Smooth muscle cell (in vitro differentiated cells): Measurements from ENCODE around the gene NDRG2. TPM values are rescaled to one million over a fixed set of nuclear protein-coding genes. Genes with fewer than 3 reads are reported as not detected.

ENCODE experiments used
- DNase-seq: peaks from one replicate; lab custom pipeline; 2025; ENCODE audit not compliant: unreplicated experiment; lab: John Stamatoyannopoulos, UW
- H2AFZ ChIP-seq: fragments of 200-600 bp; sonication (generic); 2 replicates; pipeline ENCODE4 v1.6.0; 2016; ENCODE audit warnings: antibody characterized with exemption, low read depth, mild to moderate bottlenecking
- H3F3A ChIP-seq: fragments of 200-600 bp; sonication (generic); 2 replicates; pipeline ENCODE4 v1.6.0; 2017; ENCODE audit warnings: antibody characterized with exemption, low read depth
- H3K27ac ChIP-seq: fragments of 200-600 bp; sonication (generic); 2 replicates; pipeline ENCODE4 v1.5.1; 2016; ENCODE audit warnings: low read depth, mild to moderate bottlenecking
- H3K27me3 ChIP-seq: fragments of 200-600 bp; sonication (generic); 2 replicates; pipeline ENCODE4 v1.6.1; 2016; ENCODE audit warnings: low read depth, mild to moderate bottlenecking
- H3K36me3 ChIP-seq: fragments of 200-600 bp; sonication (generic); 2 replicates; pipeline ENCODE4 v1.5.1; 2016; ENCODE audit warnings: low read depth
- H3K4me1 ChIP-seq: fragments of 200-600 bp; sonication (generic); 2 replicates; pipeline ENCODE4 v1.5.1; 2016; ENCODE audit warnings: low read depth
- H3K4me2 ChIP-seq: fragments of 200-600 bp; sonication (generic); 2 replicates; pipeline ENCODE4 v1.6.0; 2016; ENCODE audit warnings: mild to moderate bottlenecking
- H3K4me3 ChIP-seq: fragments of 200-600 bp; sonication (generic); 2 replicates; pipeline ENCODE4 v1.5.1; 2016; ENCODE audit warnings: mild to moderate bottlenecking
- H3K79me2 ChIP-seq: fragments of 200-600 bp; sonication (generic); 2 replicates; pipeline ENCODE4 v1.6.0; 2016; ENCODE audit warnings: low read depth, mild to moderate bottlenecking
- H3K9ac ChIP-seq: fragments of 200-600 bp; sonication (generic); 2 replicates; pipeline ENCODE4 v1.6.0; 2016; ENCODE audit warnings: low read depth
- H3K9me3 ChIP-seq: fragments of 200-600 bp; sonication (generic); replicated peaks from 2 replicates; pipeline ENCODE4 v1.5.1; 2016; ENCODE audit warnings: low read depth
- H4K20me1 ChIP-seq: fragments of 200-600 bp; sonication (generic); 2 replicates; pipeline ENCODE4 v1.6.0; 2016; ENCODE audit warnings: low read depth
- WGBS: methylation state at CpG from one replicate; pipeline ENCODE4 v1.1.7; 2016; ENCODE audit warnings: low lambda C conversion rate; 5-methylcytosine and 5-hydroxymethylcytosine counted together
- polyA plus RNA-seq: library from polyadenylated mRNA; unstranded; fragments of >200 nt; fragmentation: Nextera tagmentation; extraction: Ambion mirVana; gene quantifications from 2 replicates; pipeline ENCODE4 v1.2.1, GENCODE V29; 2016
- total RNA-seq: library from RNA; depleted of rRNA; stranded (reverse); fragments of >200 nt; gene quantifications from 2 replicates; pipeline ENCODE4 v1.2.3, GENCODE V29; 2014
- TF ChIP-seq, protein P1 (sequence below): fragments of 200-600 bp; sonication (generic); IDR thresholded peaks from 2 replicates; pipeline ENCODE4 v1.5.1; 2017; ENCODE audit warnings: borderline replicate concordance, mild to moderate bottlenecking, antibody characterized with exemption; ENCODE audit not compliant: insufficient read depth, poor library complexity, severe bottlenecking

Gene NDRG2
- total and polyA plus RNA-seq, 2 experiments from 2014 or later: 31.1 to 48.4 TPM

GRCh38 chr14:21018286-21018685, 6.6 kb downstream of the NDRG2 start:
- Histone ChIP-seq H3K27me3 (no peaks in the 10 kb centered on the region), H3K4me2 (no peak overlapping the region), H3K36me3 (no peaks in the 10 kb centered on the region), H4K20me1 (peaks cover 3% of the 10 kb centered on the region), H2AFZ (no peak overlapping the region), H3K9ac (no peak overlapping the region), H3K27ac (no peak overlapping the region), H3K4me1 (no peaks in the 10 kb centered on the region), H3K4me3 (no peak overlapping the region), H3F3A (peaks cover 4% of the 10 kb centered on the region), H3K9me3 (no peaks in the 10 kb centered on the region), H3K79me2 (no peaks in the 10 kb centered on the region)
- TF ChIP-seq, protein P1, sequence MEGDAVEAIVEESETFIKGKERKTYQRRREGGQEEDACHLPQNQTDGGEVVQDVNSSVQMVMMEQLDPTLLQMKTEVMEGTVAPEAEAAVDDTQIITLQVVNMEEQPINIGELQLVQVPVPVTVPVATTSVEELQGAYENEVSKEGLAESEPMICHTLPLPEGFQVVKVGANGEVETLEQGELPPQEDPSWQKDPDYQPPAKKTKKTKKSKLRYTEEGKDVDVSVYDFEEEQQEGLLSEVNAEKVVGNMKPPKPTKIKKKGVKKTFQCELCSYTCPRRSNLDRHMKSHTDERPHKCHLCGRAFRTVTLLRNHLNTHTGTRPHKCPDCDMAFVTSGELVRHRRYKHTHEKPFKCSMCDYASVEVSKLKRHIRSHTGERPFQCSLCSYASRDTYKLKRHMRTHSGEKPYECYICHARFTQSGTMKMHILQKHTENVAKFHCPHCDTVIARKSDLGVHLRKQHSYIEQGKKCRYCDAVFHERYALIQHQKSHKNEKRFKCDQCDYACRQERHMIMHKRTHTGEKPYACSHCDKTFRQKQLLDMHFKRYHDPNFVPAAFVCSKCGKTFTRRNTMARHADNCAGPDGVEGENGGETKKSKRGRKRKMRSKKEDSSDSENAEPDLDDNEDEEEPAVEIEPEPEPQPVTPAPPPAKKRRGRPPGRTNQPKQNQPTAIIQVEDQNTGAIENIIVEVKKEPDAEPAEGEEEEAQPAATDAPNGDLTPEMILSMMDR: no peak
- DNase-seq: no peak
- WGBS: 93% methylated on average over 7 of the region's 7 CpGs

- no peak for DNase-seq
- Histone ChIP-seq H3K4me3 (no peak overlapping the region), H3K79me2 (no peaks in the 10 kb centered on the region), H3K9ac (no peak overlapping the region), H3F3A (peaks cover 4% of the 10 kb centered on the region), H3K36me3 (no peaks in the 10 kb centered on the region), H3K27me3 (no peaks in the 10 kb centered on the region), H3K4me1 (no peaks in the 10 kb centered on the region), H3K4me2 (no peak overlapping the region), H4K20me1 (peaks cover 3% of the 10 kb centered on the region), H3K27ac (no peak overlapping the region), H2AFZ (no peak overlapping the region), H3K9me3 (no peaks in the 10 kb centered on the region)
- WGBS: 61% methylated on average over 28 of the region's 28 CpGs
- TF ChIP-seq, protein P1: no peak
These were observed 7.2 kb downstream of the NDRG2 start for GRCh38 chr14:21017528-21018245.

DNA sequence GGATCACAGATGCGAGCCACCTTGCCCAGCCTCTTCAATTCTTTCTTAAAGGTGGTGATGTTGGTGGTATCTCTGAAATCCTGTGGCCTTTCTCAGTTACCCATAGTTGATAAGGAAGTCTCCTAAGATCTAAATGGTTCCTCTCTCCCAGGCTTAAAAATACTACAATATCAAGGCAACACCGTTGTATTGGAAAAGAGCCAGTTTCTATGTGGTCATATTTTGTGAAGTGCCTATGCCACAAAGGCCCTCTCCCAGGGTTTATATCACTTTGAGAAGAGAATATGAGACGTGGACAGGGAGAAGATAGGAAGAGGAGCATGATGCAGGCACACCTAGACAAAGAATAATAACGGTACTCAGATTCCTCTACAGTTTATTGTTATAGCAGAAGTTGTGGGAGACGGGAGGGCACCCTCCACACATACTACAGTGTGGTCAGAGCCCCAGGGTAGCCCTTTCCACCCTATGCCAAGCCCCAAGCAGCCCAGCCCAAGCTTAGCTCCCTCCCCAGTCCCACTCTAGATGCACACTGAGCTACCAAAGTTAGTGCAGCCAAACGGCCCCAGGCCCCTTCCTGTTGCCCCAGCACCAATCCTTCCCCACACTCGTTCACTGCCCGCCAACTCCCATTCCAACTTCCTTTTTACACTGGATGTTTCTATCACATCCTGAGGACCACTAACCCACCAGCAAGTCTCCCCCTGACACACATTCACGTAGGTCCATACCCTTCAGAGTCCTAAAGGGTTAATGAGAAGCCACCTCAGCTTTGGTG, 8.3 kb downstream of the NDRG2 start:
- Histone ChIP-seq H3K27ac (no peak overlapping the region), H3F3A (peaks cover 4% of the 10 kb centered on the region), H3K79me2 (peaks cover 6% of the 10 kb centered on the region), H3K9ac (no peak overlapping the region), H3K27me3 (no peaks in the 10 kb centered on the region), H4K20me1 (peaks cover 3% of the 10 kb centered on the region), H3K4me3 (no peak overlapping the region), H2AFZ (no peak overlapping the region), H3K36me3 (no peaks in the 10 kb centered on the region), H3K4me2 (no peak overlapping the region), H3K4me1 (no peaks in the 10 kb centered on the region), H3K9me3 (no peaks in the 10 kb centered on the region)
- no peak for DNase-seq
- WGBS: 85% methylated on average over 9 of the region's 9 CpGs
- TF ChIP-seq, protein P1: no peak
